Mesothelial cell of epicardium (in vitro differentiated cells): Measurements from ENCODE around the gene KRTAP10-6. TPM values are rescaled to one million over a fixed set of nuclear protein-coding genes. Genes with fewer than 3 reads are reported as not detected.
A peak's percentile ranks its signal among the peaks of the same experiment; 100 is the strongest.
"Not testable (repeated sequence)": the region's sequence is repeated elsewhere in the genome, so short reads cannot be mapped to it uniquely, and the experiment has no call there.

Experiments
- DNase-seq, 2 experiments: peaks; one replicate each; pipeline ENCODE4 v3.0.0; 2021; ENCODE audit warnings: low spot score in 2 of 2; ENCODE audit not compliant: unreplicated experiment in 2 of 2
- H3K27ac Mint-ChIP-seq: 2 replicates; pipeline ENCODE4 v1.8.0; 2021; ENCODE audit warnings: mixed read lengths
- H3K27me3 Mint-ChIP-seq: 2 replicates; pipeline ENCODE4 v1.8.0; 2021; ENCODE audit warnings: low read depth, mixed read lengths
- H3K36me3 Mint-ChIP-seq: 2 replicates; pipeline ENCODE4 v1.8.0; 2021; ENCODE audit warnings: mixed read lengths
- H3K4me1 Mint-ChIP-seq: 2 replicates; pipeline ENCODE4 v1.8.0; 2021; ENCODE audit warnings: mixed read lengths
- H3K4me3 Mint-ChIP-seq: 2 replicates; pipeline ENCODE4 v1.8.0; 2021; ENCODE audit warnings: mild to moderate bottlenecking, moderate library complexity, mixed read lengths
- H3K9me3 Mint-ChIP-seq: 2 replicates; pipeline ENCODE4 v1.8.0; 2021; ENCODE audit warnings: mixed read lengths
- total RNA-seq: library from RNA; stranded (reverse); gene quantifications from 3 replicates; pipeline ENCODE4 v1.2.1, GENCODE V29; 2021
- TF ChIP-seq, protein P1 (sequence below): fragments of 200-600 bp; sonication (generic); IDR thresholded peaks from one replicate; pipeline ENCODE4 v1.5.0; 2021; ENCODE audit warnings: antibody characterized with exemption; ENCODE audit not compliant: unreplicated experiment

The KRTAP10-6 gene, protein sequence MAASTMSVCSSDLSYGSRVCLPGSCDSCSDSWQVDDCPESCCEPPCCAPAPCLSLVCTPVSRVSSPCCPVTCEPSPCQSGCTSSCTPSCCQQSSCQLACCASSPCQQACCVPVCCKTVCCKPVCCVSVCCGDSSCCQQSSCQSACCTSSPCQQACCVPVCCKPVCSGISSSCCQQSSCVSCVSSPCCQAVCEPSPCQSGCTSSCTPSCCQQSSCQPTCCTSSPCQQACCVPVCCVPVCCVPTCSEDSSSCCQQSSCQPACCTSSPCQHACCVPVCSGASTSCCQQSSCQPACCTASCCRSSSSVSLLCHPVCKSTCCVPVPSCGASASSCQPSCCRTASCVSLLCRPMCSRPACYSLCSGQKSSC
- not detected in 3 replicates for total RNA-seq

- TF ChIP-seq, protein P1, sequence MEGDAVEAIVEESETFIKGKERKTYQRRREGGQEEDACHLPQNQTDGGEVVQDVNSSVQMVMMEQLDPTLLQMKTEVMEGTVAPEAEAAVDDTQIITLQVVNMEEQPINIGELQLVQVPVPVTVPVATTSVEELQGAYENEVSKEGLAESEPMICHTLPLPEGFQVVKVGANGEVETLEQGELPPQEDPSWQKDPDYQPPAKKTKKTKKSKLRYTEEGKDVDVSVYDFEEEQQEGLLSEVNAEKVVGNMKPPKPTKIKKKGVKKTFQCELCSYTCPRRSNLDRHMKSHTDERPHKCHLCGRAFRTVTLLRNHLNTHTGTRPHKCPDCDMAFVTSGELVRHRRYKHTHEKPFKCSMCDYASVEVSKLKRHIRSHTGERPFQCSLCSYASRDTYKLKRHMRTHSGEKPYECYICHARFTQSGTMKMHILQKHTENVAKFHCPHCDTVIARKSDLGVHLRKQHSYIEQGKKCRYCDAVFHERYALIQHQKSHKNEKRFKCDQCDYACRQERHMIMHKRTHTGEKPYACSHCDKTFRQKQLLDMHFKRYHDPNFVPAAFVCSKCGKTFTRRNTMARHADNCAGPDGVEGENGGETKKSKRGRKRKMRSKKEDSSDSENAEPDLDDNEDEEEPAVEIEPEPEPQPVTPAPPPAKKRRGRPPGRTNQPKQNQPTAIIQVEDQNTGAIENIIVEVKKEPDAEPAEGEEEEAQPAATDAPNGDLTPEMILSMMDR: no peak
- peak in 1 of 2 experiments; percentile 26 for DNase-seq
- H3K4me3 Mint-ChIP-seq: no peak within 1 kb of the TSS
- peaks cover 15% of the 10 kb centered on the region for H3K4me1 Mint-ChIP-seq
- H3K27ac Mint-ChIP-seq: peak within 1 kb of the TSS; percentile 86
- H3K36me3 Mint-ChIP-seq: no peaks in the 10 kb centered on the region
- peaks cover 1% of the 10 kb centered on the region for H3K27me3 Mint-ChIP-seq
- peaks cover under 1% of the 10 kb centered on the region for H3K9me3 Mint-ChIP-seq
Measured at GRCh38 chr21:44592446-44593311, at the start of gene KRTAP10-6. TSS of gene KRTAP10-6 (minus strand) at chr21:44592505. CDS start at chr21:44592484, 21 bp downstream.

DNA sequence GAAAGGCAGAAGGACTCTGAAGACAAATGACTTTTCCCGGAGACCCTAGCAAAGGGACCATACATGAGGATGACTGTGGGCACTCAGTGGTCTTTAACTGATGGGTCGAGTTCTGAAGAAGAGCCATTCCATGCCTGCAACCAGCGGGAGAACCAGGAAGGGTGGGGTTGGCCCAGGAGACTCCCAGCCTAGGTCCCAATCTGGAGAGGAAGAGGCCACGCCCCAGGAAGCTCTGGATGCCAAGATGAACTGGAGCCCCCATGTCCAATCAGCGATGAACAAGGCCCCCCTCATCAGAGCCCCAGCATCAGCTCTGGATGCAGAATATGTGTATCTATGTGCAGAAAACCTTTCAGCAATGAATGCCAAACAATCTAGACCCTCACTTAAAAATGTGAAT is 48.5 kb upstream of the KRTAP10-6 start:
- Mint-ChIP-seq H3K9me3 (peaks cover 37% of the 10 kb centered on the region), H3K4me3 (no peak overlapping the region)
- peak in 1 of 2 experiments; percentile 5 for DNase-seq

DNA sequence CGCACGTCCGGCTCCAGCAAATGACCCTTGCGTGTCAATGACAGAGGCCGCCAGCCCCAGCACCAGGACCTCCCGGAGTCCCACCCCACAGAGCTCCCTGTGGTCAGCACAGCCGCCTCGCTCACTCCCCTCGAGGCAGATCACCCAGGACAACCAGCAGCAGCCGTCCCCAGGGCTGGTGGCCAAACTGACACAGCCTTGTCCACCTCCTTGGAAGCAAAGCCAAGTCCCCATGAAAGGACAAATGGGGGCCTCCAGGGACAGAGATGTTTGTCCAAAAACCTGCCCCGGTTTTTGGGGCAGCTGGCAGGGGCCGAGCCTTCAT is 47.0 kb upstream of the KRTAP10-6 start:
- DNase-seq: peak in 1 of 2 experiments; percentile 31
- no peak overlapping the region for H3K27ac Mint-ChIP-seq
- H3K4me1 Mint-ChIP-seq: no peaks in the 10 kb centered on the region
- H3K9me3 Mint-ChIP-seq: peaks cover 33% of the 10 kb centered on the region
- H3K36me3 Mint-ChIP-seq: no peaks in the 10 kb centered on the region
- peaks cover 2% of the 10 kb centered on the region for H3K27me3 Mint-ChIP-seq
- TF ChIP-seq, protein P1: no peak
- H3K4me3 Mint-ChIP-seq: no peak overlapping the region

More for the DNA sequence above, 48.5 kb upstream of the KRTAP10-6 start:
- H3K36me3 Mint-ChIP-seq: no peaks in the 10 kb centered on the region
- peaks cover 2% of the 10 kb centered on the region for H3K27me3 Mint-ChIP-seq
- TF ChIP-seq, protein P1: no peak
- no peak overlapping the region for H3K27ac Mint-ChIP-seq
- H3K4me1 Mint-ChIP-seq: no peaks in the 10 kb centered on the region

- not testable (repeated sequence) for H3K27me3 Mint-ChIP-seq, H3K4me3 Mint-ChIP-seq, H3K27ac Mint-ChIP-seq, H3K4me1 Mint-ChIP-seq, H3K36me3 Mint-ChIP-seq
- peak in 1 of 2 experiments; percentile 31 for DNase-seq
- H3K9me3 Mint-ChIP-seq: peaks cover 32% of the 10 kb centered on the region
Measured at GRCh38 chr21:44638506-44639330, 46.4 kb upstream of the KRTAP10-6 start.

DNA sequence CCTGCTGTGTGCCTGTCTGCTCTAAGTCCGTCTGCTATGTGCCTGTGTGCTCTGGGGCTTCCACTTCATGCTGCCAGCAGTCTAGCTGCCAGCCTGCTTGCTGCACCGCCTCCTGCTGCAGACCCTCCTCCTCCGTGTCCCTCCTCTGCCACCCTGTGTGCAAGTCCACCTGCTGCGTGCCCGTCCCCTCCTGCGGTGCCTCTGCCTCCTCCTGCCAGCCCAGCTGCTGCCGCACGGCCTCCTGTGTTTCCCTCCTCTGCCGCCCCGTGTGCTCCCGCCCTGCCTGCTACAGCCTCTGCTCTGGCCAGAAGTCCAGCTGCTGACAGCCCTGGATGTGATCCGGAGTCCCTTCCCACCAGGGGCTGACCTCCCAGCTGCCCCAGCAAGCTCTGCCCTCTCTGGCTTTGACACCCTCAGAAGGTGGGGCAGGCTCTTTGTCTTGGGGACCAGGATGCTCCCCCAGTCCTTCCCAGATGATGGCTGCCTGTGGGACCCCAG is 45.6 kb upstream of the KRTAP10-6 start:
- H3K4me1 Mint-ChIP-seq, H3K4me3 Mint-ChIP-seq, H3K27ac Mint-ChIP-seq, H3K27me3 Mint-ChIP-seq, H3K36me3 Mint-ChIP-seq: not testable (repeated sequence)
- peak in 1 of 2 experiments; percentile 27 for DNase-seq
- H3K9me3 Mint-ChIP-seq: peaks cover 32% of the 10 kb centered on the region
